ENCODE results near the gene BOLA3.

DNA sequence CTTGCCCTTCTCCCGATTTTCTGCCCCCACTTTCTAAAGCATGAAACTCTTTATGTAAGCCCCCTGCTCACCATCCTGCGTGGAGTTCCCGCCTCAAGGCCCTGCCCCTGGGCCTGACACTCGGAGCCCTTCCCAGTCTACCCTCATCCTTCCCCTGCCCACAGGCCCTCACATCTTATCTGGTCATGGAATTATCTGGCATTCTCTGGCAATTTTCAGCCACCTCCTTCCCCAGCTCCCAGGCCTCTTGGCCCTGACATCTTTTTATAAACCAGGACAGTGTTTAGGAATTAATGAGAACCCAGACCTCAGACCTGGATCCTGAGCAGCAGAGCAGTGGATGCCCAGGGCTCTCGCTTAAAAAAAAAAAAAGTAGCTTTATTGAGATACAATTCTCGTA lies 61.7 kb downstream of the BOLA3 start:
- no peak for TF ChIP-seq ZFX (IDR thresholded peaks at IDR 0.05)
- TF ChIP-seq, protein P1, sequence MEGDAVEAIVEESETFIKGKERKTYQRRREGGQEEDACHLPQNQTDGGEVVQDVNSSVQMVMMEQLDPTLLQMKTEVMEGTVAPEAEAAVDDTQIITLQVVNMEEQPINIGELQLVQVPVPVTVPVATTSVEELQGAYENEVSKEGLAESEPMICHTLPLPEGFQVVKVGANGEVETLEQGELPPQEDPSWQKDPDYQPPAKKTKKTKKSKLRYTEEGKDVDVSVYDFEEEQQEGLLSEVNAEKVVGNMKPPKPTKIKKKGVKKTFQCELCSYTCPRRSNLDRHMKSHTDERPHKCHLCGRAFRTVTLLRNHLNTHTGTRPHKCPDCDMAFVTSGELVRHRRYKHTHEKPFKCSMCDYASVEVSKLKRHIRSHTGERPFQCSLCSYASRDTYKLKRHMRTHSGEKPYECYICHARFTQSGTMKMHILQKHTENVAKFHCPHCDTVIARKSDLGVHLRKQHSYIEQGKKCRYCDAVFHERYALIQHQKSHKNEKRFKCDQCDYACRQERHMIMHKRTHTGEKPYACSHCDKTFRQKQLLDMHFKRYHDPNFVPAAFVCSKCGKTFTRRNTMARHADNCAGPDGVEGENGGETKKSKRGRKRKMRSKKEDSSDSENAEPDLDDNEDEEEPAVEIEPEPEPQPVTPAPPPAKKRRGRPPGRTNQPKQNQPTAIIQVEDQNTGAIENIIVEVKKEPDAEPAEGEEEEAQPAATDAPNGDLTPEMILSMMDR (conservative IDR thresholded peaks at IDR 0.05): no peak

Data from C4-2B (cell line).